BJ (cell line): ENCODE results near the gene OSTF1. TPM values are rescaled to one million over a fixed set of nuclear protein-coding genes. Genes with fewer than 3 reads are reported as not detected.

Experiments
- CTCF ChIA-PET: fragments of 350-600 bp; formaldehyde crosslinking; extraction: SDS; loops from one replicate; lab custom pipeline; 2021; ENCODE audit warnings: antibody characterized with exemption, inconsistent platforms; lab: Yijun Ruan, JAX
- POLR2A ChIA-PET: fragments of 300-600 bp; sonication (Branson Sonifier 250); formaldehyde crosslinking; extraction: SDS; loops from one replicate; lab custom pipeline; 2021; ENCODE audit warnings: antibody characterized with exemption; lab: Charles Lee
- DNase-seq: peaks from one replicate; pipeline ENCODE4 v3.0.0-alpha.2; 2011; ENCODE audit warnings: low read depth
- H3K27me3 ChIP-seq: 2 replicates; pipeline ENCODE4 v1.6.0; 2011; ENCODE audit warnings: low read length; ENCODE audit not compliant: control insufficient read depth, insufficient read depth
- H3K36me3 ChIP-seq: 2 replicates; pipeline ENCODE4 v1.5.1; 2011; ENCODE audit warnings: low read length; ENCODE audit not compliant: control insufficient read depth, insufficient read depth
- H3K4me3 ChIP-seq: 2 replicates; pipeline ENCODE4 v1.5.1; 2011; ENCODE audit warnings: low read depth, mild to moderate bottlenecking, control low read depth, low read length
- polyA plus RNA-seq: library from polyadenylated mRNA; depleted of rRNA; stranded (reverse); fragments of >200 nt; gene quantifications from 2 replicates; pipeline ENCODE4 v1.2.3, GENCODE V29; 2011
- TF ChIP-seq, protein P1 (sequence below): IDR thresholded peaks from 2 replicates; pipeline ENCODE4 v1.5.1; 2011; ENCODE audit warnings: low read depth, mild to moderate bottlenecking, control low read depth, inconsistent platforms, low read length, moderate library complexity; ENCODE audit not compliant: insufficient read depth

OSTF1 gene
- polyA plus RNA-seq, 1 experiment = 15.5 TPM

DNA sequence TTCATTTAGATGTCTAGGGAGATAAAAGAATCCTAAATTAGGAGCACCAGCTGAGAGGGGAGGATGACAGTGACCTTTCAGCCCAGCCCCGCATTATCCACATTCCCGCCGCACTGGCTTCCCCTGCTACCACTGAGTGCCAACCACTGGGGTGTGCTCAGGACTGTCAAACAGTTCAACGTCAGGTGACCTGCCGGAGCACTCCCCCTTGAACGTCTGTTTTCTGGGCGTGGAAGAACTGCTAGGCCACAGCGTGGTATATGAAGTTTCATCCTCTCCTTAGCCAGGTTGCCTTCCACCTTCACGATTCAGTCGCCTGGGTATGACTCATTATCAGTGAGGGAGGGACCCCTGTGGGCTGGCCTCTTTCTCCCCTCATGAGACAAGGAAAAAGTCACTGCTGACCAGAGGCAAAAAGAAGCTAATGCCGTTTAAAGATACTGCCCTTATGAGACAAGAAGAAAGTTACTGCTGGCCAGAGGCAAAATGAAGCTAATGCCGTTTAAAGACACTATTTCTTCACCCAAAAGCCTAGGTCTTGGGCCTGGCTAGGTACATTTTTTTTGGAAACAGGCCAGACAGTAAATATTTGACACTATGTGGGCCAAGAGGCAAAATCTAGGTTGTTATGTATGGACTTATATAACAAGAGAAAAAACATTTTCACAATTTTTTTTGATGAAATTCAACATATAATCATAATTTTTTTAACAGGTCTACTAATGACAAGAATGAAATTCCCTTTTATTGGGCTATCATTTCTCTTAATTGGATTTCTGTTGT lies 4.9 kb upstream of the OSTF1 start:
- CTCF ChIA-PET = interaction anchor here (0.9 to 4.6 kb wide), 6 partner anchors 10 to 310 kb away, joined by 3 to 22 read pairs (median 4); no protein-coding TSS in a partner anchor
- no peaks in the 10 kb centered on the region for H3K27me3 ChIP-seq
- peaks cover 2% of the 10 kb centered on the region for H3K36me3 ChIP-seq
- no peak for DNase-seq
- TF ChIP-seq, protein P1, sequence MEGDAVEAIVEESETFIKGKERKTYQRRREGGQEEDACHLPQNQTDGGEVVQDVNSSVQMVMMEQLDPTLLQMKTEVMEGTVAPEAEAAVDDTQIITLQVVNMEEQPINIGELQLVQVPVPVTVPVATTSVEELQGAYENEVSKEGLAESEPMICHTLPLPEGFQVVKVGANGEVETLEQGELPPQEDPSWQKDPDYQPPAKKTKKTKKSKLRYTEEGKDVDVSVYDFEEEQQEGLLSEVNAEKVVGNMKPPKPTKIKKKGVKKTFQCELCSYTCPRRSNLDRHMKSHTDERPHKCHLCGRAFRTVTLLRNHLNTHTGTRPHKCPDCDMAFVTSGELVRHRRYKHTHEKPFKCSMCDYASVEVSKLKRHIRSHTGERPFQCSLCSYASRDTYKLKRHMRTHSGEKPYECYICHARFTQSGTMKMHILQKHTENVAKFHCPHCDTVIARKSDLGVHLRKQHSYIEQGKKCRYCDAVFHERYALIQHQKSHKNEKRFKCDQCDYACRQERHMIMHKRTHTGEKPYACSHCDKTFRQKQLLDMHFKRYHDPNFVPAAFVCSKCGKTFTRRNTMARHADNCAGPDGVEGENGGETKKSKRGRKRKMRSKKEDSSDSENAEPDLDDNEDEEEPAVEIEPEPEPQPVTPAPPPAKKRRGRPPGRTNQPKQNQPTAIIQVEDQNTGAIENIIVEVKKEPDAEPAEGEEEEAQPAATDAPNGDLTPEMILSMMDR = no peak
- no peak overlapping the region for H3K4me3 ChIP-seq
- POLR2A ChIA-PET = no interaction called here

DNA sequence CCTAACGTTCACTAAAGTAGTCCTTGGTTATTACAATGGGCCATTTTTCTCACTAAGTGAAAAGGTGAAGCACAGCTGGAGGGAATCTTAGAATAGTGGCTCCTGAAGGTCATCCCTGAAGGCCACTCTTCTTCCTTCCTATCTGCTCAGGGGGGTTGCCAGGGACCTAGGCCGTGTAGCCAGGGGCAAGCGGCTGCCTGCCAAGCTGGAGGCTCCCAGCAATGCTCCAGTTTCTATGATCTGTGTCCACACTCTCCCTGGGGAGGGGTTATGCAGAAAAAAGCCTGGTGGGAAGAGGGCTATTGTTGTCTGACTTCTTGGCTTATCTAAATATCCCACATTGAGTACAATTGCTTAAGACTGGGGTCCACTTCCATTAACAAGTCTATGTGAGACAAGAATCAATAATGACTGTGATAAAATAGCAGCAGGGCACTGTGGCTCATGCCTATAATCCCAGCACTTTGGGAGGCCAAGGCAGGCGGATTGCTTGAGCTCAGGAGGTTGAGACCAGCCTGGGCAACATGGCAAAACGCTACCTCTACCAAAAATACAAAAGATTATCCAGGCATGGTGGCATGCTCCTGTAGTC lies 4.1 kb upstream of the OSTF1 start:
- H3K4me3 ChIP-seq = no peak overlapping the region
- peaks cover 2% of the 10 kb centered on the region for H3K36me3 ChIP-seq
- DNase-seq = no peak
- CTCF ChIA-PET = interaction anchor here (0.9 to 4.6 kb wide), 5 partner anchors 23 to 311 kb away, joined by 3 to 22 read pairs (median 4); partner anchors contain the start of gene CARNMT1
- no peaks in the 10 kb centered on the region for H3K27me3 ChIP-seq
- TF ChIP-seq, protein P1 = no peak
- POLR2A ChIA-PET = no interaction called here

DNA sequence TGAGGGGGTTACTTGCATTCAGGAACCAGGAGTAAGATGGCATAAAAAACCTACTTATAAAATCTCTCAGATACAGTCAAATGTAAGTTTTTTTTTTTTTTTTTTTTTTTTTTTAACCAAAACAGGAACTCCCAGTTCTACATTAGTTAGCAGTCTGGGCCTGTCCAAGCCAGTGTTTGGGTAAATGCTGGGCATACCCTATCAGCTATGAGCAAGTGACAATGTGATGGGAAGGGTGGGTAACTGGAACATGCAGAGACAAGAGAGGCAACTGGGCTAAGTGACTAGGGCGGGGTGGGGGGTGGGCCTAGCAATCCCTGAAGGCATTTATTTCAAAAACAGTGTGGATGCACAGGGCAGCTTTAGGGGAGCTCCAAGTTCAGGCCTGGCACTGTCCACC lies 2.7 kb upstream of the OSTF1 start:
- DNase-seq = no peak
- POLR2A ChIA-PET = no interaction called here
- TF ChIP-seq, protein P1 = no peak
- CTCF ChIA-PET = interaction anchor here (1.4 to 4.6 kb wide), 5 partner anchors 9 to 312 kb away, joined by 3 to 22 read pairs (median 4); partner anchors contain the start of gene CARNMT1
- H3K4me3 ChIP-seq = no peak overlapping the region
- no peaks in the 10 kb centered on the region for H3K27me3 ChIP-seq
- peaks cover under 1% of the 10 kb centered on the region for H3K36me3 ChIP-seq

DNA sequence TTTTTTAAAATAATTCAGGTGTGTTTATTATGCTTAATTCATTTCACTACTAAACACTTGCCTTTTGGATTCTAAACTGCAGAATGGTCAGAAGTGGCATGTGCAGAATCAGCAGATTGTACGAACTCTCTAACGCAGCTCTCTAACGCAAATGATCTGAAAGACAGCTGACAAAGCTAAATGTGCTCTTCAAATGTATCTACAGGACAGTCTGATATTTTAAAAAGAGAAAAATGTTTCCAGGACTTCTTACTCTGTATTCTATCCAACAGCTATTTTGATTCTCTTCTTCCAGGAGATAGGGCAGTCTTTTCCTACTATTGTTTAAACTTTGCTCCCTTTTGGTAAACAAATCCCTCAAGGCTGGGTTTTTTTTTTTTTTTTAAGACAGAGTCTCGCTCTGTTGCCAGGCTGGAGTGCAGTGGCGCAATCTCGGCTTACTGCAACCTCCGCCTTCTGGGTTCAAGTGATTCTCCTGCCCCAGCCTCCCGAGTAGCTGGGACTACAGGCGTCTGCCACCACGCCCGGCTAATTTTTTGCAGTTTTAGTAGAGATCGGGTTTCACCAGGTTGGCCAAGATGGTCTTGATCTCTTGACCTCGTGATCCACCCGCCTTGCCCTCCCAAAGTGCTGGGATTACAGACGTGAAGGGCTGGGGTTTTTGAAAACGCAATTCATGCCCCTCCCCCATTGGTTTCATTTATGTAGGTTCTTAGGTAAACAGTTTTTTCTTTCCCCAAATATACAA lies 1.6 kb upstream of the OSTF1 start:
- POLR2A ChIA-PET = no interaction called here
- TF ChIP-seq, protein P1 = no peak
- DNase-seq = no peak

More for the DNA sequence above, 1.6 kb upstream of the OSTF1 start:
- CTCF ChIA-PET = interaction anchor here (1.2 to 4.6 kb wide), 6 partner anchors 9 to 313 kb away, joined by 3 to 22 read pairs (median 4); no protein-coding TSS in a partner anchor
- no peaks in the 10 kb centered on the region for H3K27me3 ChIP-seq
- no peaks in the 10 kb centered on the region; the same call in 1 of the 2 replicates for H3K36me3 ChIP-seq
- peak overlapping the region; percentile 97 for H3K4me3 ChIP-seq
